ENCODE measurements around the gene CMIP.

CMIP gene

GRCh38 chr16:81533175-81533507 lies 88.5 kb downstream of the CMIP start:
- DNase-seq (ENCODE audit: low read depth): no peak
- H3K4me3 ChIP-seq (ENCODE audit: low read depth, low read length): no peak overlapping the region
- no peak for TF ChIP-seq CTCF (IDR thresholded peaks at IDR 0.05; ENCODE audit: insufficient read depth, low read depth, low read length, missing control alignments)

DNA sequence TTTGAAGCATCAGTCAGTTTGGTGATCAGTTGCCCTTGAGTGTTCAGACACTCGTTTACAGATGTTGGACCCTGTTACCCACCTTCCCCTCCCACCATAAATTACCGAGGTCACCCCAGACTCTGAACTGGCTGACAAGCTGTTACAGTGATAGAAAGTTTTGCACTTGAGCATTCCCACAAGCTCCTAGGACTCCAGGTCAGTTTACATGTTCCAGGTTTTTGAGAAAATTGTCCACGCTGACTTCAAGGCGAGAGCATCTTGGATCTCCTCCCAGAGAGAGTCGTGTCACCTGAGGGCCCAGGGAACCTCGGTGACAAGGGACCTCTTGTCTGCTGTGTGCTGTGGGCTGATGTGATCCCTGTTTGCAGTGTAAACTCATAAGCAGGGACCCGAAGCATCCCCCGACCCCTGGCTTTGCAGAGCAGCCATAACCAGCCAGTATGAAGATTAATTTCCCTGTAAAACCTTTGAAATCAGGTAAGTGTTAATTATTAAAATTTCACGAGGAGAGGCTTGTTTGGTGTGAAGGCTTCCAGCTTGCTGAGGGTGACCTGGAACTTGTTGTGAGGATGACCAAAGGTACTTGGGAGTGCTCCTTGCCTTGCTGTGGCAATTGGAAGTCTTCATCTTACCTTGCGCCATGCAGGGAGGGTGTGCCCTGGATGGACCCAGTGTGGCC lies 91.2 kb downstream of the CMIP start:
- no peak overlapping the region for H3K4me3 ChIP-seq (ENCODE audit: low read depth, low read length)
- DNase-seq (ENCODE audit: low read depth): no peak
- TF ChIP-seq CTCF (IDR thresholded peaks at IDR 0.05; ENCODE audit: insufficient read depth, low read depth, low read length, missing control alignments): no peak

DNA sequence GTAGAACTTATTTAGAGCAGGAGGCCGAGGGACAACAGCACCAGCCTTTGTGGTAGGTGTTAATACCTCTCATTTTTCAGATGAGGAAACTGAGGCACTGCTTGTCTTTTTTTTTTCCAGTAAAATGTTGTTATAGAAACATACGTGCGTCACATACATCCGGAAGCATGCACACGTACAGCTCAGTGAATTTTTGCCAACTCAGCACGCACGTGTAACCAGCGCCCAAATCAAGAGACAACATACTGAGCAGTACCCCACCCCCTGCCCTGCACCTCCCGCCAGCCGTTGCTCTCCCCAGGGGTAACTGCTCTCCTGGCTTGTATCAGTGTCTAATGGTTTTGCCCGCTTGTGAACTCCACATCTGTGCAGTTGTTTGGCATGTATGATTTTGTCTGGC lies 92.0 kb downstream of the CMIP start:
- no peak for DNase-seq (ENCODE audit: low read depth)
- H3K4me3 ChIP-seq (ENCODE audit: low read depth, low read length): no peak overlapping the region
- TF ChIP-seq CTCF (IDR thresholded peaks at IDR 0.05; ENCODE audit: insufficient read depth, low read depth, low read length, missing control alignments): no peak

GRCh38 chr16:81537721-81538561 lies 93.3 kb downstream of the CMIP start:
- no peak overlapping the region for H3K4me3 ChIP-seq (ENCODE audit: low read depth, low read length)
- DNase-seq (ENCODE audit: low read depth): no peak
- no peak for TF ChIP-seq CTCF (IDR thresholded peaks at IDR 0.05; ENCODE audit: insufficient read depth, low read depth, low read length, missing control alignments)

- no peak for TF ChIP-seq CTCF (IDR thresholded peaks at IDR 0.05; ENCODE audit: insufficient read depth, low read depth, low read length, missing control alignments)
- H3K4me3 ChIP-seq (ENCODE audit: low read depth, low read length): no peak overlapping the region
- DNase-seq (ENCODE audit: low read depth): no peak
Measured at GRCh38 chr16:81539009-81539758, 94.6 kb downstream of the CMIP start.

GRCh38 chr16:81539759-81540472 lies 95.3 kb downstream of the CMIP start:
- H3K4me3 ChIP-seq (ENCODE audit: low read depth, low read length): no peak overlapping the region
- no peak for TF ChIP-seq CTCF (IDR thresholded peaks at IDR 0.05; ENCODE audit: insufficient read depth, low read depth, low read length, missing control alignments)

More at GRCh38 chr16:81539759-81540472, 95.3 kb downstream of the CMIP start:
- DNase-seq (ENCODE audit: low read depth): no peak

Measured in GM12865 (cell line).